HUES6 (cell line): ENCODE data around the gene CA9.
A peak's percentile ranks its signal among the peaks of the same experiment; 100 is the strongest.

Experiments
- H3K27ac ChIP-seq: 2 replicates; pipeline ENCODE4 v1.7.0; 2013; ENCODE audit warnings: low read depth, mild to moderate bottlenecking, low read length, inconsistent platforms
- H3K27me3 ChIP-seq: 2 replicates; pipeline ENCODE4 v1.6.1; 2013; ENCODE audit warnings: low read length; ENCODE audit not compliant: control insufficient read depth, insufficient read depth
- H3K36me3 ChIP-seq: 2 replicates; pipeline ENCODE4 v1.6.1; 2013; ENCODE audit warnings: low read length; ENCODE audit not compliant: control insufficient read depth, insufficient read depth
- H3K4me1 ChIP-seq: 2 replicates; pipeline ENCODE4 v1.6.1; 2013; ENCODE audit warnings: low read length; ENCODE audit not compliant: control insufficient read depth, insufficient read depth
- H3K4me3 ChIP-seq: 2 replicates; pipeline ENCODE4 v1.5.1; 2013; ENCODE audit warnings: low read depth, low read length
- H3K9ac ChIP-seq: one replicate; pipeline ENCODE4 v1.6.1; 2013; ENCODE audit warnings: mild to moderate bottlenecking, low read length
- H3K9me3 ChIP-seq: 2 replicates; pipeline ENCODE4 v1.6.1; 2013; ENCODE audit warnings: low read depth, low read length; ENCODE audit not compliant: control insufficient read depth, insufficient read depth

The CA9 gene

GRCh38 chr9:35687972-35688557, 14.3 kb downstream of the CA9 start:
- peaks cover 15% of the 10 kb centered on the region; the same call in 1 of the 2 replicates for H3K4me1 ChIP-seq
- peak overlapping the region; percentile 91 for H3K4me3 ChIP-seq
- no peaks in the 10 kb centered on the region for H3K9me3 ChIP-seq
- H3K27ac ChIP-seq: no peak overlapping the region
- peak overlapping the region; percentile 88 for H3K9ac ChIP-seq
- peaks cover 56% of the 10 kb centered on the region for H3K36me3 ChIP-seq
- H3K27me3 ChIP-seq: no peaks in the 10 kb centered on the region

DNA sequence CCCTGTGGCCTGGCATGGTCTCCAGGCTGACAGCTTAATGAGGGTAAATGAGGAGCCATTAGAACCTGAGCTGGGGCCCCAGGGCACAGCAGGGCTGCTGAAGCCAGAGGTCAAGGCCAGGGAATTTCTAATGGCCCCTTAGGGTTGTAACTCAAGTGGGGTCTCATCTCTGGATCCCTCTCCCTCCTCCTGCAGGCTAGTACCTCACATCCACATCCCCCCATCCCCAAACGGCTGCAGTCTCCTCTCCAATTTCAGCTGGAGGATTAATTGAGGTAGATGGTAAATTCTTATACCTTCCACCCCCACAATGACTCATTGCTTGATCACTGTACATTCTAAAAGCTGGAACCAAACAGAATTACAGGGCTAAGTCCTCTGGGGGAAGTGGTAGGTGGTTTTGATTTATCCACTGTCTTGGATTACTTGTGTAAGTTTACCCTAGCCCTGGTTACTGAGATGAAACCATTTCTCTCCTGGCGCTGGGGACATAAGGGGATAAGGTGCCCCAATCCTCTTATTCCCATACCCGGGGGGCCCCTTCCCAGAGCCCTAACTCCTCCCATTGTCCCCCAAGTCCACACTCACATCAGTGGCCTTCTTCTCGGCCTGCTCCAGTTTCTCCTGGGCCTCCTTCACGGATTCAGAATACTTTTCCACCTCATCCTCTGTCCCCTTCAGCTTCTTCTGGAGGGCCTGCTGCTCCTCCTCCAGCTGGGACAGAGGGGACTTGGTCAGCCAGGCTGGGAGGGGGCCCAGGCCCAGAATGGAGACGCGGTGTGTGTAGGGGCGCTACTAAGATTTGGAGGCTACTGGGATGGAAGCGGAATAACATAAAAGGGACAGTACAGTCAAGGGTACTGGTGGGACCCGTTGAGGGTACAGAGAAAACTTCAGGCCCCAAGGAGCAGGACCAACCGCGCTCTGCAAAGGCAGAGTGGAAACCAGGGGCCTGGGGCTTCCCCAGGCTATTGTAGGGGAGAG, 15.1 kb downstream of the CA9 start:
- Histone ChIP-seq H3K27me3 (no peaks in the 10 kb centered on the region), H3K36me3 (peaks cover 48% of the 10 kb centered on the region), H3K9me3 (no peaks in the 10 kb centered on the region), H3K4me3 (peak overlapping the region; percentile 91), H3K9ac (peak overlapping the region; percentile 88), H3K27ac (peak overlapping the region; percentile 78), H3K4me1 (peaks cover 15% of the 10 kb centered on the region; the same call in 1 of the 2 replicates)

- Histone ChIP-seq H3K9ac (peak within 1 kb of the TSS; percentile 88), H3K9me3 (no peaks in the 10 kb centered on the region), H3K4me3 (peak within 1 kb of the TSS; percentile 91), H3K27ac (peak within 1 kb of the TSS; percentile 85), H3K36me3 (peaks cover 39% of the 10 kb centered on the region), H3K4me1 (peaks cover 15% of the 10 kb centered on the region; the same call in 1 of the 2 replicates), H3K27me3 (no peaks in the 10 kb centered on the region)
Observed at GRCh38 chr9:35689542-35690293, 16.0 kb downstream of the CA9 start, which contains the start of gene TPM2. Gene TPM2 (minus strand): TSS chr9:35689925. CDS start chr9:35689817, 108 bp downstream.

GRCh38 chr9:35690294-35690613, 16.5 kb downstream of the CA9 start:
- Histone ChIP-seq H3K27ac (peak overlapping the region; percentile 85; the same call in 1 of the 2 replicates), H3K4me1 (peaks cover 15% of the 10 kb centered on the region; the same call in 1 of the 2 replicates), H3K27me3 (no peaks in the 10 kb centered on the region), H3K4me3 (peak overlapping the region; percentile 91), H3K36me3 (peaks cover 34% of the 10 kb centered on the region), H3K9ac (peak overlapping the region; percentile 88), H3K9me3 (no peaks in the 10 kb centered on the region)

DNA sequence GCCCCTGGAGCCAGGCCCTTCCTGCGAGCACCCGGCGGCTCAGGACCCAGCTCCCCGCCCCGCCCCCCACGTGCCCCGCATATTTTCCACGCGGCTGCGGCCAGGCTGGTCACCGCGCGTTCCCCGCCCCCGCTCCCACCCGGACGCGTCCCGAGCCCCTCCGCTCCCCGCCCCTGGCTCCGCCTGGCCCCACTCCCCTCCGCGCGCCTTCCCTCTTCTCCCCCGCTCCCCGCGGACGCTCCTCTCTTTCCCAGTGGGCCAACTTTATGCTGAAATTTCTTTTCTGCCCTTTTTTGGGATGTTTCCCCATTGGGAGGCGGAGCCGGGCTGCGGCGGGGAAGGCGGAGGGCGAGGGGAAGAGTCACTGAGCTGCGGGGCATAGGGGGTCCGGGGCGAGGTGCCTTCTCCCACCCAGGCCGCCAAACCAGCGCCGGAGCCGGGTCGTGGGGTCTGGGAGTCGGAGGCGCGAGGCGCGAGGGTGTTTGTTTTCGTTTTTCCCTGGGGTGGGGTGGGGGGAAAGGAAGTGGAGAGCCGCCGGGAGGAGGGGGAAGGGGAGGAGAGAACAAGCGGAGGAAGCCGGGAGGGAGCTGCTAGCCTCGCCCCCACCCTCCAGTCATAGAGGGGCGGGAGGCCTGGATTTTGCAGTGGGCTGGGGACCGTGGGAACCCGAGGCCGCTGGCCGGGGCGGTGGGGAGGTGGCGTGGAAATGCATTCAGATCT, 17.0 kb downstream of the CA9 start:
- peaks cover 15% of the 10 kb centered on the region; the same call in 1 of the 2 replicates for H3K4me1 ChIP-seq
- no peaks in the 10 kb centered on the region for H3K27me3 ChIP-seq
- peaks cover 29% of the 10 kb centered on the region for H3K36me3 ChIP-seq
- H3K9me3 ChIP-seq: no peaks in the 10 kb centered on the region
- H3K4me3 ChIP-seq: peak overlapping the region; percentile 91
- peak overlapping the region; percentile 88 for H3K9ac ChIP-seq
- peak overlapping the region; percentile 85; the same call in 1 of the 2 replicates for H3K27ac ChIP-seq

DNA sequence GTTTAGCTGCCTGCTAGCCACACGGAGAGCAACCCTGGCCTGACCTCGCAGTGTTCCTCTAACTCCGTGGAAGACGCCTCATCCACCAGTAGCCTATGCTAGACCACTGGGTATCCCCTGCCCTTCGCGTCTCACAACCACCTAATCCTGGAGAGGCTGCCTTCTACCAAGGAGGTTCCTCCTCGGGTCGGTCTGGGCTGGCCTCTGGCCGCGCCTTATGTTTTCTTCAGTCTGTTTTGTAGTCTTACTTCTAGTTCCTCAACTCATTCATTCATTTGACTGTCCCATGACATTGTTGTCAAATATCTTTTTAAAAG, 17.6 kb downstream of the CA9 start:
- Histone ChIP-seq H3K9ac (peak overlapping the region; percentile 76), H3K4me1 (peaks cover 15% of the 10 kb centered on the region; the same call in 1 of the 2 replicates), H3K9me3 (no peaks in the 10 kb centered on the region), H3K4me3 (peak overlapping the region; percentile 91), H3K27ac (peak overlapping the region; percentile 85; the same call in 1 of the 2 replicates), H3K36me3 (peaks cover 31% of the 10 kb centered on the region), H3K27me3 (no peaks in the 10 kb centered on the region)

DNA sequence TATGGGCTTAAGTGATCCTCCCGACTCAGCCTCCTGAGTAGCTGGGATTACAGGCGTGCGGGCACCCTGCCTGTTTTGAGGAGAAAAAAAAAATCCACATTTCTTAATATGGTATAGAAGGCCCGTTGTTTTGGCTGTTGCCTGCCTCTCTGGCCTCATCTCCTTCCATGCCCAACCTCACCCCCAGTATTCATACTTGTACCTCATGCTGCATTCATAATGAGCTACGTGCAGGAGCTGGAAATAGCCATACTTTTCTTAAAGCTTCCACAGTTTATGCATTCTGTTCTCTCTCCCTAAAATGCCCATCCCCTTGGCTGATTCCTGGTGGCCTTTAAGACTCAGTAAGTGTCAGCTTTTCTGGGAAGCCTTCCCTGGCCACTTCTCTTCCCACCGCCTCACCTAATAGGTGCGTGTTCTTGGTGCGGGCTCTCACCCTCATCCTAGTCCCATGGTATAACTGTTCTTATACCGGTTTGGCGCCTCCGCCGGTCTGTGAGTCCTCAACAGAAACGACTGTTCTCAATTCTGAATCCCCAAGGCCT, 18.1 kb downstream of the CA9 start:
- Histone ChIP-seq H3K4me1 (peaks cover 15% of the 10 kb centered on the region; the same call in 1 of the 2 replicates), H3K4me3 (peak overlapping the region; percentile 91; the same call in 1 of the 2 replicates), H3K27ac (no peak overlapping the region), H3K36me3 (peaks cover 29% of the 10 kb centered on the region), H3K9ac (no peak overlapping the region), H3K9me3 (no peaks in the 10 kb centered on the region), H3K27me3 (no peaks in the 10 kb centered on the region)

GRCh38 chr9:35695943-35696401, 22.2 kb downstream of the CA9 start:
- Histone ChIP-seq H3K27ac (no peak overlapping the region), H3K36me3 (peaks cover 50% of the 10 kb centered on the region), H3K9ac (no peak overlapping the region), H3K4me3 (no peak overlapping the region), H3K4me1 (peaks cover 6% of the 10 kb centered on the region; the same call in 1 of the 2 replicates), H3K27me3 (no peaks in the 10 kb centered on the region), H3K9me3 (no peaks in the 10 kb centered on the region)

- Histone ChIP-seq H3K4me3 (no peak overlapping the region), H3K9ac (no peak overlapping the region), H3K36me3 (peaks cover 57% of the 10 kb centered on the region), H3K27ac (no peak overlapping the region), H3K4me1 (peaks cover 3% of the 10 kb centered on the region; the same call in 1 of the 2 replicates), H3K27me3 (no peaks in the 10 kb centered on the region), H3K9me3 (no peaks in the 10 kb centered on the region)
Observed at GRCh38 chr9:35696520-35697215, 22.9 kb downstream of the CA9 start.
